ENCODE results near the gene COPG2. TPM values are rescaled to one million over a fixed set of nuclear protein-coding genes. Genes with fewer than 3 reads are reported as not detected.

COPG2 gene
- total and polyA plus RNA-seq, 2 of the 8 experiments (the other 6 are each of a cell fraction or from before 2014, with no cell fraction given): 50.3 to 53.1 TPM

DNA sequence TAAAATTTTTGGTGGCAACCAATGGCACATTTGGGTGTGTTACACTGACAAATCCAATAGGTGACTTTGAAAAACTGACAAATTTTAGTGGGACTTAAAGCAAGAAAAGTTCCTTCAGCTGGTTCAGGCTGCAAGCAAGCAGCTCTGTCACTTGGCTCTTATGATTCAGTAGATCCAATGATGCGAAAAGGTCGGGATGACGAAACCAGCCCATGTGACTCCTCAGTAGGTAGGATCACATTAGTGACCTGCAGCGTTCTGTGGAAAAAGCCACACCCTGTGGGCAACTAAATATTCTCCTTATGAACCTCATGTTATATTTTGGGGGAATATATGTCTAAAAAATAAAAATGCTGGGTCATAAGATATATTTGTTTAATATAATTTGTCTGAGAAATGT, 31.1 kb upstream of the COPG2 start (continued):
- TF ChIP-seq SAP30 (IDR thresholded peaks at IDR 0.05; ENCODE audit: insufficient read depth, insufficient replicate concordance, low read length): no peak
- TF ChIP-seq CBX5 (IDR thresholded peaks at IDR 0.05; ENCODE audit: low read depth, low read length): no peak
- no peak for TF ChIP-seq TBP (IDR thresholded peaks at IDR 0.05; ENCODE audit: low read depth, low read length)
- TF ChIP-seq KDM1A (IDR thresholded peaks at IDR 0.05; ENCODE audit: borderline replicate concordance, low read length): no peak

All from H1 (cell line).